Spleen (tissue), 11 donors: ENCODE measurements around the gene RNASE7. TPM values are rescaled to one million over a fixed set of nuclear protein-coding genes. Genes with fewer than 3 reads are reported as not detected.

ENCODE experiments used
- DNase-seq: peaks from one replicate; pipeline ENCODE4 v3.0.0-alpha.2; 2020
- H3K27ac ChIP-seq, 8 donors: fragments of 200-600 bp; sonication (generic) in 7 of 8; 1 replicate in 4 of 8; 2 replicates in 4 of 8; pipeline versions ENCODE4 v1.5.0 to v1.8.0; 2016 to 2021; ENCODE audit warnings: inconsistent platforms in 4 of 8, mild to moderate bottlenecking in 4 of 8, moderate library complexity in 1 of 8
- H3K27me3 ChIP-seq, 7 donors: fragments of 200-600 bp; sonication (generic) in 6 of 7; replicated peaks in 1 of 7; 1 replicate in 4 of 7; 2 replicates in 3 of 7; pipeline versions ENCODE4 v1.5.0 to v1.8.0; 2016 to 2021; ENCODE audit warnings: inconsistent platforms in 3 of 7, mild to moderate bottlenecking in 1 of 7
- H3K36me3 ChIP-seq, 6 donors: fragments of 200-600 bp; sonication (generic) in 5 of 6; 1 replicate in 4 of 6; 2 replicates in 2 of 6; pipeline versions ENCODE4 v1.5.0 to v1.8.0; 2016 to 2021; ENCODE audit warnings: inconsistent platforms in 2 of 6
- H3K4me1 ChIP-seq, 6 donors: fragments of 200-600 bp; sonication (generic) in 5 of 6; 1 replicate in 3 of 6; 2 replicates in 3 of 6; pipeline versions ENCODE4 v1.5.0 to v1.8.0; 2016 to 2021; ENCODE audit warnings: inconsistent platforms in 3 of 6
- H3K4me3 ChIP-seq, 8 donors: fragments of 200-600 bp; sonication (generic) in 7 of 8; 1 replicate in 4 of 8; 2 replicates in 4 of 8; pipeline versions ENCODE4 v1.5.0 to v1.8.0; 2016 to 2021; ENCODE audit warnings: inconsistent platforms in 4 of 8, mild to moderate bottlenecking in 4 of 8, moderate library complexity in 2 of 8
- H3K9me3 ChIP-seq, 8 donors: fragments of 200-600 bp; sonication (generic) in 7 of 8; 1 replicate in 4 of 8; 2 replicates in 4 of 8; pipeline versions ENCODE4 v1.5.0 to v1.8.0; 2016 to 2021; ENCODE audit warnings: inconsistent platforms in 4 of 8
- CTCF ChIP-seq, 11 experiments: fragments of 200-600 bp in 7 of 11; fragments of 450-650 bp in 4 of 11; sonication (generic) in 4 of 11; IDR thresholded peaks in 8 of 11; conservative IDR thresholded peaks in 3 of 11; 1 replicate in 7 of 11; 2 replicates in 4 of 11; pipeline versions ENCODE4 v1.4.0 to v1.8.0; 2016 to 2021; ENCODE audit warnings: antibody characterized with exemption in 11 of 11, inconsistent platforms in 4 of 11, mild to moderate bottlenecking in 1 of 11
- POLR2A ChIP-seq, 3 donors: fragments of 450-650 bp; IDR thresholded peaks; one replicate each; pipeline ENCODE4 v1.5.1; 2017; ENCODE audit warnings: antibody characterized with exemption in 3 of 3, mild to moderate bottlenecking in 1 of 3
- POLR2AphosphoS5 ChIP-seq, 3 donors: sonication (generic); formaldehyde crosslinking; IDR thresholded peaks; one replicate each; pipeline ENCODE4 v1.5.1; 2017; ENCODE audit warnings: antibody characterized with exemption in 3 of 3
- WGBS, 5 donors: extraction: QIAGEN DNeasy Blood & Tissue Kit in 3 of 5; methylation state at CpG; one replicate each; pipeline versions ENCODE4 v1.1.5 to v1.1.7; 2013 to 2018; 5-methylcytosine and 5-hydroxymethylcytosine counted together
- intact Hi-C: fragments of 100-400 bp; cut with DNase I; formaldehyde crosslinking; loops from one replicate; pipeline ENCODE4 v1.15.0; 2023; ENCODE audit warnings: low total_unique reads
- polyA plus RNA-seq, 3 donors: library from polyadenylated mRNA; stranded (reverse); fragments of 200-250 nt; gene quantifications; one replicate each; pipeline ENCODE4 v1.2.1, GENCODE V29; 2013
- total RNA-seq, 7 donors: library from RNA; depleted of rRNA in 3 of 7; stranded (reverse); fragments of >200 nt in 3 of 7; fragmentation: NEBNext Ultra II Directional in 4 of 7; extraction: Animal tissue kit (Norgen Biotek cat#: 25700) in 4 of 7; gene quantifications; one replicate each; pipeline versions ENCODE4 v1.1.0 to v1.2.1, GENCODE V29; 2016 to 2021
- donor health status: healthy with polysubstance abuse.
- donor health status: DM: no; HTN: no; CAD: no; lungs with moderate emphysema.
- donor health status: DM: no; HTN: no; CAD: no.
- donor health status: Bipolar disorder and iron deficiency.
- donor health status: healthy.
- donor health status: DM: no; HTN: no; CAD: no.
- donor health status: DM: yes; HTN: yes; CAD: no.

The RNASE7 gene
- total and polyA plus RNA-seq, 10 donors = not detected

DNA sequence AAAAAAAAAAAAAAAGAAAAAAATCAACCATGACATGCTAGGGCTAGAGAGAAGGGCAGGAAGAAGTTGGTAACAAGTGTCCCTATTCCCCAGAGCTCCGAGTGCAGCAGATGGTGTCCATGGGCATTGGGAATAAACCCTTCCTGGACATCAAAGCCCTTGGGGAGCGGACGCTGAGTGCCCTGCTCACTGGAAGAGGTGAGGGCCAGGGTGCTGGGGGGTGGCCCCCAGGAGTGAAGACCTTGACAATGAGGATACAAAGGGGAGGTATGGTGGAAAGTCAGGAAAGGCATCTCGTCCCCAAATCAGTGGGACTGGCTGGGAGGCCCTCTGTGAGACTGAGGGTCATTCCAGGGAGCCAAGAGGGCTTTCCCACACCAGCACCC, 44.7 kb downstream of the RNASE7 start:
- 71 to 88% (median 81%) methylated on average over 4 of the region's 4 CpGs for WGBS, 5 donors
- H3K27me3 ChIP-seq = no peaks in the 10 kb centered on the region
- peaks cover 0 to 100% (median 21%) of the 10 kb centered on the region in 6 donors for H3K36me3 ChIP-seq
- TF ChIP-seq CTCF (IDR thresholded peaks at IDR 0.05 in 8 of 11, conservative IDR thresholded peaks at IDR 0.05 in 3 of 11) = no peak
- no peak for TF ChIP-seq POLR2AphosphoS5 (IDR thresholded peaks at IDR 0.05)
- no peak for TF ChIP-seq POLR2A (IDR thresholded peaks at IDR 0.05)
- intact Hi-C loops = no loop called here
- H3K4me1 ChIP-seq = peaks cover 5 to 78% (median 45%) of the 10 kb centered on the region in 6 donors
- H3K9me3 ChIP-seq = no peaks in the 10 kb centered on the region
- peak overlapping the region in 6 of 8 donors; percentile 21 to 89 (median 70) for H3K27ac ChIP-seq
- no peak for DNase-seq
- H3K4me3 ChIP-seq = peak overlapping the region in 3 of 8 donors; percentile 25 to 50 (median 28)

- peak; percentile 85 for DNase-seq
- H3K27me3 ChIP-seq = no peaks in the 10 kb centered on the region
- WGBS, 5 donors = 22 to 58% (median 53%) methylated on average over 8 to 19 of the region's 19 CpGs
- peak overlapping the region in 7 of 8 donors; percentile 15 to 89 (median 61) for H3K27ac ChIP-seq
- peaks cover 0 to 99% (median 15%) of the 10 kb centered on the region in 6 donors for H3K36me3 ChIP-seq
- intact Hi-C loops = no loop called here
- H3K4me3 ChIP-seq = peak overlapping the region in 3 of 8 donors; percentile 25 to 50 (median 28)
- no peaks in the 10 kb centered on the region for H3K9me3 ChIP-seq
- H3K4me1 ChIP-seq = peaks cover 7 to 82% (median 51%) of the 10 kb centered on the region in 6 donors
- TF ChIP-seq POLR2A (IDR thresholded peaks at IDR 0.05) (peak in 1 of 3 donors; percentile 94), POLR2AphosphoS5 (IDR thresholded peaks at IDR 0.05) (peak; percentile 48 to 71 (median 69)), CTCF (IDR thresholded peaks at IDR 0.05 in 8 of 11, conservative IDR thresholded peaks at IDR 0.05 in 3 of 11) (peak in 1 of 11 experiments; percentile 21)
These were observed 45.3 kb downstream of the RNASE7 start for GRCh38 chr14:21087294-21088091.

- DNase-seq = no peak
- Histone ChIP-seq H3K27me3 (no peaks in the 10 kb centered on the region), H3K4me3 (no peak overlapping the region), H3K27ac (peak overlapping the region in 5 of 8 donors; percentile 15 to 89 (median 61)), H3K36me3 (peaks cover 0 to 93% (median 8%) of the 10 kb centered on the region in 6 donors), H3K4me1 (peaks cover 12 to 88% (median 55%) of the 10 kb centered on the region in 6 donors), H3K9me3 (no peaks in the 10 kb centered on the region)
- no peak for TF ChIP-seq POLR2A (IDR thresholded peaks at IDR 0.05)
- no peak for TF ChIP-seq POLR2AphosphoS5 (IDR thresholded peaks at IDR 0.05)
- no peak for TF ChIP-seq CTCF (IDR thresholded peaks at IDR 0.05 in 8 of 11, conservative IDR thresholded peaks at IDR 0.05 in 3 of 11)
- intact Hi-C loops = no loop called here
- WGBS, 5 donors = 63 to 80% (median 67%) methylated on average over 4 of the region's 4 CpGs
These were observed 46.5 kb downstream of the RNASE7 start for GRCh38 chr14:21088687-21089086.

GRCh38 chr14:21089271-21089670, 47.1 kb downstream of the RNASE7 start:
- no peaks in the 10 kb centered on the region for H3K27me3 ChIP-seq
- peak overlapping the region in 5 of 8 donors; percentile 7 to 89 (median 62) for H3K27ac ChIP-seq
- no peak for DNase-seq
- no peak overlapping the region for H3K4me3 ChIP-seq
- TF ChIP-seq POLR2A (IDR thresholded peaks at IDR 0.05) (no peak), POLR2AphosphoS5 (IDR thresholded peaks at IDR 0.05) (no peak), CTCF (IDR thresholded peaks at IDR 0.05 in 8 of 11, conservative IDR thresholded peaks at IDR 0.05 in 3 of 11) (no peak)
- no peaks in the 10 kb centered on the region for H3K9me3 ChIP-seq
- peaks cover 0 to 87% (median 5%) of the 10 kb centered on the region in 6 donors for H3K36me3 ChIP-seq
- whole genome bisulfite sequencing, 5 donors = 64 to 80% (median 74%) methylated on average over 1 of the region's 1 CpG
- peaks cover 12 to 82% (median 53%) of the 10 kb centered on the region in 6 donors for H3K4me1 ChIP-seq
- intact Hi-C loops = no loop called here
